ENCODE results near the gene LPP.

DNA sequence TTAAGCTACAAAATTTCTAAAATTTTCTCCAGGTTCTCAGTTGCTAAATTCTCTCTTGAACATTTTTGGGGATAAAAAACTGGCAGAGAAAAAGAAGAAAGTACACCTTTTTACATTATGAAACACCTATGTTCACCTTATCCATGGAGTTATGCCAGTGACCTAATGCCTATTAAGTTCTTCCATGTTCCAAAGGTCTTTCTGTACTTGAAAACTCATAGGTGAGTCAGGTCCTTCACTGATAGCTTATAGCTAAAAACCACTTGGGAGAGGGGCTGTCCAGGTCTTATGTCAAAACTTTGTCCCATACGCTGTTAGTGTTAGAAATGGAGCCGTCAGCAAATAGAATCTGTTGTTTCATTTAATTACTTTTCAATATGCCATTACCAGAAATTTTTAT, 530.3 kb downstream of the LPP start:
- TF ChIP-seq EZH2 (IDR thresholded peaks at IDR 0.05) (no peak), POLR2AphosphoS5 (IDR thresholded peaks at IDR 0.05; ENCODE audit: borderline replicate concordance, low read depth, low read length) (no peak)

All from SK-N-MC (cell line).